Spleen (tissue), 11 donors: ENCODE data around the gene RGS6. TPM values are rescaled to one million over a fixed set of nuclear protein-coding genes. Genes with fewer than 3 reads are reported as not detected.

Experiments
- DNase-seq: peaks from one replicate; pipeline ENCODE4 v3.0.0-alpha.2; 2020
- H3K27ac ChIP-seq, 8 donors: fragments of 200-600 bp; sonication (generic) in 7 of 8; 1 replicate in 4 of 8; 2 replicates in 4 of 8; pipeline versions ENCODE4 v1.5.0 to v1.8.0; 2016 to 2021; ENCODE audit warnings: inconsistent platforms in 4 of 8, mild to moderate bottlenecking in 4 of 8, moderate library complexity in 1 of 8
- H3K27me3 ChIP-seq, 7 donors: fragments of 200-600 bp; sonication (generic) in 6 of 7; replicated peaks in 1 of 7; 1 replicate in 4 of 7; 2 replicates in 3 of 7; pipeline versions ENCODE4 v1.5.0 to v1.8.0; 2016 to 2021; ENCODE audit warnings: inconsistent platforms in 3 of 7, mild to moderate bottlenecking in 1 of 7
- H3K36me3 ChIP-seq, 6 donors: fragments of 200-600 bp; sonication (generic) in 5 of 6; 1 replicate in 4 of 6; 2 replicates in 2 of 6; pipeline versions ENCODE4 v1.5.0 to v1.8.0; 2016 to 2021; ENCODE audit warnings: inconsistent platforms in 2 of 6
- H3K4me1 ChIP-seq, 6 donors: fragments of 200-600 bp; sonication (generic) in 5 of 6; 1 replicate in 3 of 6; 2 replicates in 3 of 6; pipeline versions ENCODE4 v1.5.0 to v1.8.0; 2016 to 2021; ENCODE audit warnings: inconsistent platforms in 3 of 6
- H3K4me3 ChIP-seq, 8 donors: fragments of 200-600 bp; sonication (generic) in 7 of 8; 1 replicate in 4 of 8; 2 replicates in 4 of 8; pipeline versions ENCODE4 v1.5.0 to v1.8.0; 2016 to 2021; ENCODE audit warnings: inconsistent platforms in 4 of 8, mild to moderate bottlenecking in 4 of 8, moderate library complexity in 2 of 8
- H3K9me3 ChIP-seq, 8 donors: fragments of 200-600 bp; sonication (generic) in 7 of 8; 1 replicate in 4 of 8; 2 replicates in 4 of 8; pipeline versions ENCODE4 v1.5.0 to v1.8.0; 2016 to 2021; ENCODE audit warnings: inconsistent platforms in 4 of 8
- CTCF ChIP-seq, 11 experiments: fragments of 200-600 bp in 7 of 11; fragments of 450-650 bp in 4 of 11; sonication (generic) in 4 of 11; IDR thresholded peaks in 8 of 11; conservative IDR thresholded peaks in 3 of 11; 1 replicate in 7 of 11; 2 replicates in 4 of 11; pipeline versions ENCODE4 v1.4.0 to v1.8.0; 2016 to 2021; ENCODE audit warnings: antibody characterized with exemption in 11 of 11, inconsistent platforms in 4 of 11, mild to moderate bottlenecking in 1 of 11
- POLR2A ChIP-seq, 3 donors: fragments of 450-650 bp; IDR thresholded peaks; one replicate each; pipeline ENCODE4 v1.5.1; 2017; ENCODE audit warnings: antibody characterized with exemption in 3 of 3, mild to moderate bottlenecking in 1 of 3
- POLR2AphosphoS5 ChIP-seq, 3 donors: sonication (generic); formaldehyde crosslinking; IDR thresholded peaks; one replicate each; pipeline ENCODE4 v1.5.1; 2017; ENCODE audit warnings: antibody characterized with exemption in 3 of 3
- WGBS, 5 donors: extraction: QIAGEN DNeasy Blood & Tissue Kit in 3 of 5; methylation state at CpG; one replicate each; pipeline versions ENCODE4 v1.1.5 to v1.1.7; 2013 to 2018; 5-methylcytosine and 5-hydroxymethylcytosine counted together
- intact Hi-C: fragments of 100-400 bp; cut with DNase I; formaldehyde crosslinking; loops from one replicate; pipeline ENCODE4 v1.15.0; 2023; ENCODE audit warnings: low total_unique reads
- polyA plus RNA-seq, 3 donors: library from polyadenylated mRNA; stranded (reverse); fragments of 200-250 nt; gene quantifications; one replicate each; pipeline ENCODE4 v1.2.1, GENCODE V29; 2013
- total RNA-seq, 7 donors: library from RNA; depleted of rRNA in 3 of 7; stranded (reverse); fragments of >200 nt in 3 of 7; fragmentation: NEBNext Ultra II Directional in 4 of 7; extraction: Animal tissue kit (Norgen Biotek cat#: 25700) in 4 of 7; gene quantifications; one replicate each; pipeline versions ENCODE4 v1.1.0 to v1.2.1, GENCODE V29; 2016 to 2021
- donor health status: healthy with polysubstance abuse.
- donor health status: DM: no; HTN: no; CAD: no; lungs with moderate emphysema.
- donor health status: DM: no; HTN: no; CAD: no.
- donor health status: Bipolar disorder and iron deficiency.
- donor health status: healthy.
- donor health status: DM: no; HTN: no; CAD: no.
- donor health status: DM: yes; HTN: yes; CAD: no.

Gene RGS6
- total and polyA plus RNA-seq, 10 donors = 0.20 to 8.1 (median 2.3) TPM

- no peaks in the 10 kb centered on the region for H3K36me3 ChIP-seq
- TF ChIP-seq POLR2A (IDR thresholded peaks at IDR 0.05) (no peak), POLR2AphosphoS5 (IDR thresholded peaks at IDR 0.05) (no peak), CTCF (IDR thresholded peaks at IDR 0.05 in 8 of 11, conservative IDR thresholded peaks at IDR 0.05 in 3 of 11) (peak; percentile 78 to 98 (median 91))
- H3K4me1 ChIP-seq = peaks cover 17 to 45% (median 37%) of the 10 kb centered on the region in 6 donors
- no peaks in the 10 kb centered on the region for H3K27me3 ChIP-seq
- peak; percentile 81 for DNase-seq
- WGBS, 5 donors = 56 to 69% (median 66%) methylated on average over 11 of the region's 11 CpGs
- H3K4me3 ChIP-seq = no peak overlapping the region
- H3K27ac ChIP-seq = peak overlapping the region in 3 of 8 donors; percentile 74 to 76 (median 74)
- H3K9me3 ChIP-seq = peaks cover 0 to 13% (median 6%) of the 10 kb centered on the region in 8 donors
- intact Hi-C loops = loop anchor here (2.0 kb wide), 1 partner anchor 388 kb away; no protein-coding TSS in a partner anchor
Observed at GRCh38 chr14:72516936-72517700, 584.9 kb downstream of the RGS6 start.

GRCh38 chr14:72517736-72518135 lies 585.5 kb downstream of the RGS6 start:
- H3K4me3 ChIP-seq = no peak overlapping the region
- DNase-seq = no peak
- H3K27ac ChIP-seq = peak overlapping the region in 4 of 8 donors; percentile 68 to 76 (median 74)
- TF ChIP-seq POLR2A (IDR thresholded peaks at IDR 0.05) = no peak
- no peak for TF ChIP-seq CTCF (IDR thresholded peaks at IDR 0.05 in 8 of 11, conservative IDR thresholded peaks at IDR 0.05 in 3 of 11)
- no peak for TF ChIP-seq POLR2AphosphoS5 (IDR thresholded peaks at IDR 0.05)
- intact Hi-C loops = loop anchor here (2.0 kb wide), 1 partner anchor 387 kb away; no protein-coding TSS in a partner anchor
- peaks cover 0 to 13% (median 6%) of the 10 kb centered on the region in 8 donors for H3K9me3 ChIP-seq
- H3K36me3 ChIP-seq = no peaks in the 10 kb centered on the region
- H3K4me1 ChIP-seq = peaks cover 17 to 50% (median 40%) of the 10 kb centered on the region in 6 donors
- WGBS, 5 donors = 84 to 94% (median 90%) methylated on average over 2 of the region's 2 CpGs
- H3K27me3 ChIP-seq = no peaks in the 10 kb centered on the region

DNA sequence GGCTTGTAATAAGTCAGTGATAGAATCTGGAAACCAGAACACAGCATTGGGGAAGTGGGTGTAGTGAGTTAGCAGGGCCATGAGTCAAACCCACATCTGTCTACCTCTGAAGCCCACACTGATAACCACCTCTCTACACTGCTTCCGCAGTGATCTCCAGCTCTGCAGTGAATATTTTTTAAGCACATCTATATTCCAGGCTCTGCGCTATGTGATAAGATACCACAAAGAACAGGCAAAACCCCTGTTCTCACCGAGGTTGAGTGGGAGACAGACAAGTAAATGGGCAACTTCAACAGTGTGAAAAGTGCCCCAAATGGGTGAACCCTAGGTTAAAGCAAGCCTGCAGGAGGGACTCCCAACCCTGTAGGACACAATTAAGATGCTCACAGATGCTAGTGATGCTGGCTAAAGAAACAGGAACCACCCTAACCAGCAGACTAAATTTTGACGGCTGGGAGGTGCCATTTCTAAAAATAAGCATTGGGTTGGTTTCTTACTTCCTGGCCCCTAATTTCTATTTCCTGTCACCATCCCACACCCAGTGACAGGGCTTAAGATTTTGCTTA lies 586.7 kb downstream of the RGS6 start:
- H3K36me3 ChIP-seq = no peaks in the 10 kb centered on the region

More for the DNA sequence above, 586.7 kb downstream of the RGS6 start:
- TF ChIP-seq CTCF (IDR thresholded peaks at IDR 0.05 in 8 of 11, conservative IDR thresholded peaks at IDR 0.05 in 3 of 11) (no peak), POLR2AphosphoS5 (IDR thresholded peaks at IDR 0.05) (no peak), POLR2A (IDR thresholded peaks at IDR 0.05) (no peak)
- 17 to 26% (median 19%) methylated on average over 4 of the region's 4 CpGs for WGBS, 5 donors
- no peaks in the 10 kb centered on the region for H3K27me3 ChIP-seq
- intact Hi-C loops = no loop called here
- H3K4me1 ChIP-seq = peaks cover 17 to 61% (median 49%) of the 10 kb centered on the region in 6 donors
- DNase-seq = no peak
- H3K9me3 ChIP-seq = peaks cover 0 to 13% (median 6%) of the 10 kb centered on the region in 8 donors
- peak overlapping the region in 1 of 8 donors; percentile 39 for H3K4me3 ChIP-seq
- peak overlapping the region in 7 of 8 donors; percentile 13 to 76 (median 68) for H3K27ac ChIP-seq
